Activated CD4-positive, alpha-beta T cell treated with anti-CD3 and anti-CD28 coated beads, Interleukin-2, amount 10 ng/mL, durations not matched to agents 24 days and 14 days (primary cell): ENCODE measurements around the gene NMT1. TPM values are rescaled to one million over a fixed set of nuclear protein-coding genes. Genes with fewer than 3 reads are reported as not detected.
A peak's percentile ranks its signal among the peaks of the same experiment; 100 is the strongest.

Experiments
- DNase-seq: peaks from one replicate; pipeline ENCODE4 v3.0.0; 2022
- H3K27ac Mint-ChIP-seq: one replicate; pipeline ENCODE4 v1.8.0; 2022; ENCODE audit warnings: mild to moderate bottlenecking, mixed read lengths
- H3K27me3 Mint-ChIP-seq: one replicate; pipeline ENCODE4 v1.8.0; 2022; ENCODE audit warnings: mixed read lengths
- H3K36me3 Mint-ChIP-seq: one replicate; pipeline ENCODE4 v1.8.0; 2022; ENCODE audit warnings: low read depth, mild to moderate bottlenecking, mixed read lengths
- H3K4me1 Mint-ChIP-seq: one replicate; pipeline ENCODE4 v1.8.0; 2021; ENCODE audit warnings: mixed read lengths
- H3K4me3 Mint-ChIP-seq: one replicate; pipeline ENCODE4 v1.8.0; 2022; ENCODE audit warnings: mild to moderate bottlenecking, moderate library complexity, mixed read lengths
- H3K9me3 Mint-ChIP-seq: one replicate; pipeline ENCODE4 v1.8.0; 2021; ENCODE audit warnings: mixed read lengths
- intact Hi-C: fragments of 100-400 bp; cut with micrococcal nuclease; formaldehyde crosslinking; loops from one replicate; pipeline ENCODE4 v1.15.1; 2023
- total RNA-seq: library from RNA; stranded (reverse); gene quantifications from 2 replicates; pipeline ENCODE4 v1.2.3, GENCODE V29; 2022

NMT1 gene
- 176 and 182 TPM in 2 replicates for total RNA-seq

DNA sequence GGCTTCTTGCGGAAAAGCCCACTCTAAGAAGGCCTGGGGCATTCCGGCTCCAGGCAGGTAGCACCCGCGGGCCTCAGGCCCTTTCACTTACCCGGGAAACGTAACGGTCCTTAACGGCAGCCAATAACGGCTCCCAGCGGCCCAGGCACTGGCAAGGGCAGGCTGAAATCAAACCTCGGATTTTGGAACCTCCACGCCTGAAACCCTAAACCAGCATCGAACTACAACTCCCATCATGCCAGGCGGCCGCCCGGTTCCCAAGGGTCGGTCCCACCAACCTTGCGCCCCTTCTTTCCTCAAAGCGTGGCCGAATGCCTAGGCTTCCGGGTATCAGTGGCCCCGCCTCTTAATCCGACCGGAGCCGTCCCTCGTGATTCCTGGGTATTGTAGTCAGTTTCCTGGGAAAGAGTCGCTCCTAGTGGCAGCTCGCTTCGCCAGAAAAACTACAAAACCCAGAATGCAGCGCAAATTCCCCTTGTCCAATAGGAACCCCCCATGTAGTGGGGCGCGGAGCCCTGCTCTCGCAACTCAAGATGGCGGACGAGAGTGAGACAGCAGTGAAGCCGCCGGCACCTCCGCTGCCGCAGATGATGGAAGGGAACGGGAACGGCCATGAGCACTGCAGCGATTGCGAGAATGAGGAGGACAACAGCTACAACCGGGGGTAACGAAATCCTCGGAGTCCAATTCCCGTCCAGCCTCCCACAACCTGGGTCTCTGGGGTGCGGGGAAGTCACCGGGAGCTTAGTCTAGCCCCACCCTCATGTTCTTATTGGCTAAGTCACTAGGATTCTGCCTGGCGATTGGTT is at the start of gene NMT1:
Gene NMT1, plus strand, starts transcription at position 521 of the 809 bp plus-strand sequence. Its CDS starts 13 bp downstream, at position 534.
- Mint-ChIP-seq H3K27ac (peak within 1 kb of the TSS; percentile 100), H3K27me3 (no peaks in the 10 kb centered on the region), H3K36me3 (peaks cover 22% of the 10 kb centered on the region), H3K4me1 (peaks cover 29% of the 10 kb centered on the region), H3K4me3 (peak within 1 kb of the TSS; percentile 91), H3K9me3 (no peaks in the 10 kb centered on the region)
- DNase-seq = peak; percentile 99
- intact Hi-C loops = loop anchor here (1.0 to 5.0 kb wide), 5 partner anchors 10 to 251 kb away; partner anchors contain the start of genes ACBD4, DCAKD and HEXIM1

GRCh38 chr17:45011767-45012166 is 49.4 kb upstream of the NMT1 start:
- intact Hi-C loops = no loop called here
- Mint-ChIP-seq H3K4me1 (no peaks in the 10 kb centered on the region), H3K27ac (no peak overlapping the region), H3K27me3 (peaks cover 6% of the 10 kb centered on the region), H3K36me3 (no peaks in the 10 kb centered on the region), H3K9me3 (no peaks in the 10 kb centered on the region), H3K4me3 (no peak overlapping the region)
- DNase-seq = no peak

DNA sequence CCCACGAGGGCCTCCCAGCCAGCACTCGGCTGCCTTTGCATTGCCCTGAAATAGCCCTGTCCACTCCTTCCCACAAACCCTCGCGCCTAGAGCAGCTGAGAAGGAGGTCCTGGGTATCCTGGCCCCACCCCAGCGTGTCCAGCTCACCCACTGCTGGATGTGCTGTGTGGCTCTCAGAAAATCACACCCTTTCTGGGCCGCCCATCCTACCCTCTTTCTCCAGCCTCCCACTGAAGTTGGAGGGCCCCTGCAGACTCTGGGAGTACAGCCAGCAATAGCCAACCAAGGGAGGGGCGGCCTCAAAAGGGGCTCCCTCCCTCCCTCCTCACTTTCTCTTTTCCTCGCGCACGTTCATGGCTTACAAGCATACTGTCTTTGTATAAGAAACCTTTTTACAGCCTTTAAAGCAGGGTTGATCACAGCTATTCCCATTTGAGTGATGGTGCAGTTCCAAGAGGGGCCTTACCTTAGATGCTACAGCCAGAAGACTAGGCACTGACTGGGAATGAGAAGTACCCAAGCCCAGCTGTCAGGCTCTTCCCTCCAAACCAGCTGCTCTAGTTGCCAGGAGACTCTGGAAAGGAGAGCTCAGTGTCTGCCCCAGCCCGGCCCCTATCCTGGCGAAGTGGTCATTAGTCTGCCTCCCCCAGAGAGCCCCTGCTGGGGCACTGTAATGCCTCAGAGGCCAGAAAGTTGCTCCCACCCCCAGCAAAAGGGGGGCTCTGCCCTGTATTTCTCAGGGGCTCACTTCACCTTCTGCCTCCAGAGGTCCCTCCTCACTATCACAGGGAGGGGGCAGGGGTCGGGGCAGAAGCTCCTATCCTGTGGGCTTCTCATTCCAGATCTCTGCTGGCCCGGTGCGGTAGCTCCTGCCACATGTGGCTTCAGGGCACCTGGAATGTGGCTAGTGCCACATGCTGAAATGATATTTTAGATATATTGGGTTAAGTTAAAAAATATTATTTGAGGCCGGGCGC is 47.8 kb upstream of the NMT1 start:
- peaks cover under 1% of the 10 kb centered on the region for H3K4me1 Mint-ChIP-seq
- no peak for DNase-seq
- H3K36me3 Mint-ChIP-seq = no peaks in the 10 kb centered on the region
- H3K4me3 Mint-ChIP-seq = no peak overlapping the region
- no peaks in the 10 kb centered on the region for H3K9me3 Mint-ChIP-seq
- H3K27ac Mint-ChIP-seq = no peak overlapping the region
- peaks cover 11% of the 10 kb centered on the region for H3K27me3 Mint-ChIP-seq
- intact Hi-C loops = no loop called here

DNA sequence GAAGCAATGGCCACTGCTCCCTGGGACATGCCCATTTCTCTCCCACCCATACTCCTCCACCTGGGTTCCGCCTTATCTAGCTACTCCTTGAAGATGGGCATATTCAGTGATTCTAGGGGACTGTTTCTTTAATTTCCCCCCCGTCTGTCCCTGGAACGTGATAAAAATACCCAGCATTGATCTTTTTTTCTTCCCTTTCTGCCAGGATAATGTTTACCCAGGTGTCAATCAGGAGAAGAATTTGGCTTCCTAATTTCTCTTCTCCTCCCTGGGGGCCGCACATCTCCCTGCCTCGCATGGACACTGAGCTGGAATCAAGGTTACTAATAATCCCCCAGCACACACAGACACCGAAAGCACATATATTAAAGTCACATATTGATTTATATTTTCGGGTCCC is 44.9 kb upstream of the NMT1 start:
- intact Hi-C loops = no loop called here
- no peak overlapping the region for H3K4me3 Mint-ChIP-seq

GRCh38 chr17:45016823-45017222 is 44.3 kb upstream of the NMT1 start:
- no peaks in the 10 kb centered on the region for H3K9me3 Mint-ChIP-seq
- H3K27me3 Mint-ChIP-seq = peaks cover 34% of the 10 kb centered on the region
- intact Hi-C loops = no loop called here
- H3K4me3 Mint-ChIP-seq = no peak overlapping the region
- H3K27ac Mint-ChIP-seq = no peak overlapping the region
- peaks cover 5% of the 10 kb centered on the region for H3K36me3 Mint-ChIP-seq
- peaks cover 18% of the 10 kb centered on the region for H3K4me1 Mint-ChIP-seq
- no peak for DNase-seq

More for the DNA sequence above, 44.9 kb upstream of the NMT1 start:
- H3K27me3 Mint-ChIP-seq = peaks cover 32% of the 10 kb centered on the region
- DNase-seq = no peak
- H3K9me3 Mint-ChIP-seq = no peaks in the 10 kb centered on the region
- no peak overlapping the region for H3K27ac Mint-ChIP-seq
- peaks cover 15% of the 10 kb centered on the region for H3K4me1 Mint-ChIP-seq
- peaks cover 4% of the 10 kb centered on the region for H3K36me3 Mint-ChIP-seq

DNA sequence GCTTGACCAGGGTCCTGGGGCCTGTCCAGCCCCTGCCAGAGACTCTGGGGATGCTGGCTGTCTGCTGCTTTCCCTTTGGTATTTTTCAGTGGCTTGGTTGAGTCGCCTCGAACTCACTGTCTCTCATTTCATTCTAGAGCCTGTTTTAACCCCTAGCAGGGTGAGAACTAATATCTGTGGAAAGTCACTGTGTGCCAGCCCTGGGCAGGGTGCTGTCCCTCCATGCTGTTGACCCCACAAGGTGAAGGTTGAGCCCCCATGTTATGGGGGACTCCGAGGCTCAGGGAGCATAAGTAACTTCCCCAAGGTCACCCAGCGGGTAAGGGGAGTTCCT is 42.6 kb upstream of the NMT1 start:
- Mint-ChIP-seq H3K9me3 (no peaks in the 10 kb centered on the region), H3K27ac (peak overlapping the region; percentile 89), H3K4me1 (peaks cover 18% of the 10 kb centered on the region), H3K36me3 (peaks cover 7% of the 10 kb centered on the region), H3K4me3 (peak overlapping the region; percentile 93), H3K27me3 (peaks cover 34% of the 10 kb centered on the region)
- no peak for DNase-seq
- intact Hi-C loops = no loop called here

- Mint-ChIP-seq H3K4me3 (peak overlapping the region; percentile 93), H3K9me3 (no peaks in the 10 kb centered on the region), H3K36me3 (peaks cover 7% of the 10 kb centered on the region), H3K4me1 (peaks cover 18% of the 10 kb centered on the region), H3K27ac (peak overlapping the region; percentile 89), H3K27me3 (peaks cover 34% of the 10 kb centered on the region)
- DNase-seq = peak; percentile 84
- intact Hi-C loops = loop anchor here (1.0 kb wide), 2 partner anchors 47 to 113 kb away; partner anchors contain the start of gene PLCD3
Measured at GRCh38 chr17:45018848-45019711, 42.0 kb upstream of the NMT1 start.

DNA sequence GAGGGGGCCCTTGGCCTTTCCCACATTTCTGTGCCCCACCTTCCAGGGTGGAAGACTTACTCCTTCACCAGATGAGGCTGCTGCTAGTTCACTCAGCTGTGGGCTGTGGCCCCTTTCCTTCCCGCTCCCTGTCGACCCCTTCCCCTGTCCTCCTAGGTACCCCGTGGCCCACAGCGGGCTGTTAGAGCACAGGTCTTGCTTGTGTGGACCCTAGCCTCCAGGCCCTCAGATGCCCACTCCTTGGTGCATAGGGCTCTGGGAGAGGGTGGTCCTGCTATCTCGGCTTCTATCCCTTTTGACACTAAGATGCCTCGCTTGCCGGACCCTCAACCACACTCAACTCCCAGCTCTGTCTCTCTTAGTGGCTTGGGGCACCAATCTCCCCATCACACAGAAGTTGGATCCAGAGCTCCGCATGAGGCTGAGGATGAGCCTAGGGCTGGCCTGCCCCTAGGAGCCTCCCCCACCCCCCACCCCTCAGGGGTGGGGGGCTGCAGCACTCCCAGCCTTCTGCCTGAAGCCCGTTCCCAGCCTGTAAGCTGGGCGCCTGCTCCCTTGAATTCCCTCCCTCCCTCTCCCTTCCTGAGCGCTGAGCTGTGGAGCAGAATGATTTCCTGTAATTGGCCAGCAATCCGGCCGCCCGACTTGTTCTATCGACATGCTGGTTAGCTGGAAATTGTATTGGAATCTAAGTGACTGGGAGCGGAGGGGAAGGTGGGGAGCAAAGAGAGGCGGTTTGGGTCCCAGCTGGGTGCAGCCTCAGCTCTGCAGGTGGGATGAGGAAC is 40.6 kb upstream of the NMT1 start:
- intact Hi-C loops = no loop called here
- Mint-ChIP-seq H3K36me3 (peaks cover 7% of the 10 kb centered on the region), H3K4me1 (peaks cover 18% of the 10 kb centered on the region), H3K27me3 (peaks cover 34% of the 10 kb centered on the region), H3K27ac (no peak overlapping the region), H3K4me3 (no peak overlapping the region), H3K9me3 (no peaks in the 10 kb centered on the region)
- DNase-seq = no peak

GRCh38 chr17:45021607-45022287 is 39.4 kb upstream of the NMT1 start:
- peaks cover 18% of the 10 kb centered on the region for H3K4me1 Mint-ChIP-seq
- H3K27ac Mint-ChIP-seq = no peak overlapping the region
- H3K9me3 Mint-ChIP-seq = no peaks in the 10 kb centered on the region
- intact Hi-C loops = loop anchor here (1.0 to 2.0 kb wide), 2 partner anchors 101 to 247 kb away; no protein-coding TSS in a partner anchor
- peak; percentile 92 for DNase-seq
- peaks cover 33% of the 10 kb centered on the region for H3K27me3 Mint-ChIP-seq
- peaks cover 7% of the 10 kb centered on the region for H3K36me3 Mint-ChIP-seq
- peak overlapping the region; percentile 53 for H3K4me3 Mint-ChIP-seq

DNA sequence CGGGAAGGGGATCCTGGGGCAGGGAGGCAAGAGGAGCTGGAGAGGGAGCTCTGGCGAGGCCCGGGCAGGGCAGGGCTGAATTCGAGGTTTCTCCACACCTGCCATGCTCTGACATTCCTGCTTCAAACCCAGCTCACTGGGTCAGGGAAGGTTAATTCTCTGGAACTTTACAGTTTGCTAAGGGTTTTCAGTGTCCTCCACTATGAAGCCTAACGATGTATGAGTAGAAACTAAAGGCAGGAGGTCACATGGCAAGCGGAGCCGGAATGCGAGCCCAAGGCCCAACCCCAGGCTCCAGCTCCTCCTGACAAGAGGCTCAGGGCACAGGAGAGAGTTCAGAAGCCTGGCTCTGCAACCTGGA is 38.8 kb upstream of the NMT1 start:
- peaks cover 7% of the 10 kb centered on the region for H3K36me3 Mint-ChIP-seq
- H3K4me3 Mint-ChIP-seq = no peak overlapping the region
- intact Hi-C loops = loop anchor here (1.0 to 2.0 kb wide), 2 partner anchors 102 to 247 kb away; no protein-coding TSS in a partner anchor
- H3K27me3 Mint-ChIP-seq = peaks cover 31% of the 10 kb centered on the region
- H3K4me1 Mint-ChIP-seq = peaks cover 18% of the 10 kb centered on the region
- H3K9me3 Mint-ChIP-seq = no peaks in the 10 kb centered on the region
- no peak for DNase-seq
- no peak overlapping the region for H3K27ac Mint-ChIP-seq

- no peak overlapping the region for H3K4me3 Mint-ChIP-seq
- H3K36me3 Mint-ChIP-seq = peaks cover 7% of the 10 kb centered on the region
- H3K9me3 Mint-ChIP-seq = no peaks in the 10 kb centered on the region
- H3K27ac Mint-ChIP-seq = no peak overlapping the region
- peaks cover 31% of the 10 kb centered on the region for H3K27me3 Mint-ChIP-seq
- H3K4me1 Mint-ChIP-seq = peaks cover 18% of the 10 kb centered on the region
- intact Hi-C loops = loop anchor here (1.0 to 2.0 kb wide), 2 partner anchors 102 to 248 kb away; no protein-coding TSS in a partner anchor
- DNase-seq = no peak
Measured at GRCh38 chr17:45022655-45023339, 38.3 kb upstream of the NMT1 start.

DNA sequence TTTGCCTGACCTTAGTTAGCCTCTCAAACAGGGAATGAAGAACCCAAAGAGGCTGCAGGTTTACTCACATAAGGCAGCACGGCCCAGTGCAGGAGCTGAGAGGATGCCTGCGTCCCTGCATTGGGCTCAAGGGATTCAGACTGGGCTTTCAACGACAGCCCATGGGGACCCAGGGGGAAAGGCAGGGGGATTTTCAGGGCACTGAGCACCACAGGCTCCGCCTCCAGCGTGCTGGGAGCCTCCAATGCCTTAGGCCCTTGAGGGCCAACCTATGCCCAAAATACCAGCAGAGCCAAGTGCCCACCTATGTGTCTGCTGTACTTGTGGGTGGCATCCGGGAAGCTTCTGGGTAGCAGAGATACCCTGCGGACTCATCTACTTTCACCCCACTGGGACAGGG is 32.0 kb upstream of the NMT1 start:
- intact Hi-C loops = no loop called here
- no peaks in the 10 kb centered on the region for H3K27me3 Mint-ChIP-seq
- no peak overlapping the region for H3K4me3 Mint-ChIP-seq
- H3K27ac Mint-ChIP-seq = no peak overlapping the region
- H3K9me3 Mint-ChIP-seq = no peaks in the 10 kb centered on the region
- H3K4me1 Mint-ChIP-seq = no peaks in the 10 kb centered on the region
- H3K36me3 Mint-ChIP-seq = peaks cover 18% of the 10 kb centered on the region
- no peak for DNase-seq
